IPS-18c (cell line): Measurements from ENCODE around the gene WDCP.

ENCODE experiments used
- H3K4me3 ChIP-seq: 2 replicates; pipeline ENCODE4 v1.7.0; 2013; ENCODE audit warnings: low read depth, mild to moderate bottlenecking, low read length, moderate library complexity; ENCODE audit not compliant: insufficient read depth
- H3K9me3 ChIP-seq: one replicate; pipeline ENCODE4 v1.6.1; 2013; ENCODE audit warnings: mild to moderate bottlenecking, low read length, moderate library complexity; ENCODE audit not compliant: control insufficient read depth, insufficient read depth

Gene WDCP

GRCh38 chr2:24040511-24040910, 6.7 kb downstream of the WDCP start:
- Histone ChIP-seq H3K9me3 (no peaks in the 10 kb centered on the region), H3K4me3 (no peak overlapping the region)

GRCh38 chr2:24038786-24039499, 8.2 kb downstream of the WDCP start:
- Histone ChIP-seq H3K4me3 (no peak overlapping the region), H3K9me3 (no peaks in the 10 kb centered on the region)

GRCh38 chr2:24026233-24026632, 21.0 kb downstream of the WDCP start:
- Histone ChIP-seq H3K4me3 (no peak overlapping the region), H3K9me3 (no peaks in the 10 kb centered on the region)

GRCh38 chr2:24024996-24025663, 22.1 kb downstream of the WDCP start:
- no peak overlapping the region; the same call in 1 of the 2 replicates for H3K4me3 ChIP-seq
- no peaks in the 10 kb centered on the region for H3K9me3 ChIP-seq

- Histone ChIP-seq H3K4me3 (no peak overlapping the region), H3K9me3 (no peaks in the 10 kb centered on the region)
Measured at GRCh38 chr2:24024018-24024417, 23.2 kb downstream of the WDCP start.

GRCh38 chr2:24022975-24023575, 24.1 kb downstream of the WDCP start:
- H3K4me3 ChIP-seq: no peak overlapping the region

GRCh38 chr2:24022324-24022974, 24.7 kb downstream of the WDCP start:
- Histone ChIP-seq H3K9me3 (no peaks in the 10 kb centered on the region), H3K4me3 (no peak overlapping the region)

More at GRCh38 chr2:24022975-24023575, 24.1 kb downstream of the WDCP start:
- H3K9me3 ChIP-seq: no peaks in the 10 kb centered on the region

GRCh38 chr2:24021122-24021998, 25.8 kb downstream of the WDCP start:
- no peak overlapping the region for H3K4me3 ChIP-seq
- no peaks in the 10 kb centered on the region for H3K9me3 ChIP-seq

GRCh38 chr2:24020244-24020643, 26.9 kb downstream of the WDCP start:
- no peak overlapping the region for H3K4me3 ChIP-seq

GRCh38 chr2:24019729-24020128, 27.5 kb downstream of the WDCP start:
- Histone ChIP-seq H3K9me3 (no peaks in the 10 kb centered on the region), H3K4me3 (no peak overlapping the region)

More at GRCh38 chr2:24020244-24020643, 26.9 kb downstream of the WDCP start:
- no peaks in the 10 kb centered on the region for H3K9me3 ChIP-seq

GRCh38 chr2:24018241-24018640, 28.9 kb downstream of the WDCP start:
- Histone ChIP-seq H3K9me3 (no peaks in the 10 kb centered on the region), H3K4me3 (no peak overlapping the region)

GRCh38 chr2:24017711-24018110, 29.5 kb downstream of the WDCP start:
- H3K9me3 ChIP-seq: no peaks in the 10 kb centered on the region
- no peak overlapping the region for H3K4me3 ChIP-seq

- Histone ChIP-seq H3K9me3 (no peaks in the 10 kb centered on the region), H3K4me3 (no peak overlapping the region)
Measured at GRCh38 chr2:24016853-24017703, 30.1 kb downstream of the WDCP start.

- no peaks in the 10 kb centered on the region for H3K9me3 ChIP-seq
- no peak overlapping the region for H3K4me3 ChIP-seq
Measured at GRCh38 chr2:24016376-24016761, 30.8 kb downstream of the WDCP start.

GRCh38 chr2:24015562-24016375, 31.4 kb downstream of the WDCP start:
- H3K9me3 ChIP-seq: no peaks in the 10 kb centered on the region
- H3K4me3 ChIP-seq: no peak overlapping the region
